ENCODE measurements around the gene ATG10.

DNA sequence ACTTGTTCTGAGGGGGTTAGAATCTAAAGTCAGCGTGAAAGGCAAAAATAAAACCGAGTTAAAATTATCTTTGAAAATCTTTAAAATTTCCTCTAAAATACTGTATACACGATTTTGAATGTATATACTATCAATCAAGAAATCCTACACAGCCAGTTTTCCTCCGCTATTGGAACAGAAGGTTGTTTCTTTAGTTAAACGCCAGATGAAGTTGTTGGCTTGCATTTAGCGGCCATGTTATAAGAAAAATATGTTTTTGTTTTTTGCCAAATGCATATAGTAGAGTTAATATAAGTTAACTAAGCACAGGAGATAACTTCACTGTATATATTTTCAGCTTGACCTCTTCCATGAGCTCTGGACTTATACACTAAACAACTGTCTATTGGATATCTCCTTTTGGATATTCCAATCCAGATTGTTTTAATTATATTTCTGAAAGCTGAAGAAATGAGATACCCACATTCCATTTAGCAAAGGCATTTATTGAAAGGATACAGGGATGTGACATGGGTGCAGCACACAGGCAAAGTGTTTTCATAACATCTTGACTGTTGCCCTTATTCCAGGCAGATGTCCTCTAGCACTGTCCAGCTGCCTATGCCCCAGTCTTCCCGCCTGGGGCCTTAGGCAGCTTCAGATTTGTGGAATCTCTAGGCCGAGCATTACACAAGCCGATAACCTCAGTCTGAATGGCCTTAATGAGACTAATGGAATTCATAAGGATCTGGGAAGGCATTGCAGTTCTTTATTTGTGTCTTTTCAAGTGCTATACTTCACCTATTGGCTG, 10.0 kb upstream of the ATG10 start:
- TF ChIP-seq, protein P1, sequence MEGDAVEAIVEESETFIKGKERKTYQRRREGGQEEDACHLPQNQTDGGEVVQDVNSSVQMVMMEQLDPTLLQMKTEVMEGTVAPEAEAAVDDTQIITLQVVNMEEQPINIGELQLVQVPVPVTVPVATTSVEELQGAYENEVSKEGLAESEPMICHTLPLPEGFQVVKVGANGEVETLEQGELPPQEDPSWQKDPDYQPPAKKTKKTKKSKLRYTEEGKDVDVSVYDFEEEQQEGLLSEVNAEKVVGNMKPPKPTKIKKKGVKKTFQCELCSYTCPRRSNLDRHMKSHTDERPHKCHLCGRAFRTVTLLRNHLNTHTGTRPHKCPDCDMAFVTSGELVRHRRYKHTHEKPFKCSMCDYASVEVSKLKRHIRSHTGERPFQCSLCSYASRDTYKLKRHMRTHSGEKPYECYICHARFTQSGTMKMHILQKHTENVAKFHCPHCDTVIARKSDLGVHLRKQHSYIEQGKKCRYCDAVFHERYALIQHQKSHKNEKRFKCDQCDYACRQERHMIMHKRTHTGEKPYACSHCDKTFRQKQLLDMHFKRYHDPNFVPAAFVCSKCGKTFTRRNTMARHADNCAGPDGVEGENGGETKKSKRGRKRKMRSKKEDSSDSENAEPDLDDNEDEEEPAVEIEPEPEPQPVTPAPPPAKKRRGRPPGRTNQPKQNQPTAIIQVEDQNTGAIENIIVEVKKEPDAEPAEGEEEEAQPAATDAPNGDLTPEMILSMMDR (IDR thresholded peaks at IDR 0.05), result no peak
- TF ChIP-seq POLR2A (IDR thresholded peaks at IDR 0.05), result no peak

Measured in uterus (tissue), 2 donors.